NCI-H2171 (cell line): ENCODE data around the gene GTF2F2.
"Not testable (repeated sequence)": the region's sequence is repeated elsewhere in the genome, so short reads cannot be mapped to it uniquely, and the experiment has no call there.

Experiments
- DNase-seq: peaks from one replicate; lab custom pipeline; 2025; lab: John Stamatoyannopoulos, UW

The GTF2F2 gene

GRCh38 chr13:45256254-45256653 lies 135.9 kb downstream of the GTF2F2 start:
- DNase-seq = no peak

- no peak for DNase-seq
Measured at GRCh38 chr13:45257638-45258333, 137.5 kb downstream of the GTF2F2 start.

GRCh38 chr13:45258334-45258675 lies 138.0 kb downstream of the GTF2F2 start:
- no peak for DNase-seq

- no peak for DNase-seq
Measured at GRCh38 chr13:45267215-45267614, 146.9 kb downstream of the GTF2F2 start.

DNA sequence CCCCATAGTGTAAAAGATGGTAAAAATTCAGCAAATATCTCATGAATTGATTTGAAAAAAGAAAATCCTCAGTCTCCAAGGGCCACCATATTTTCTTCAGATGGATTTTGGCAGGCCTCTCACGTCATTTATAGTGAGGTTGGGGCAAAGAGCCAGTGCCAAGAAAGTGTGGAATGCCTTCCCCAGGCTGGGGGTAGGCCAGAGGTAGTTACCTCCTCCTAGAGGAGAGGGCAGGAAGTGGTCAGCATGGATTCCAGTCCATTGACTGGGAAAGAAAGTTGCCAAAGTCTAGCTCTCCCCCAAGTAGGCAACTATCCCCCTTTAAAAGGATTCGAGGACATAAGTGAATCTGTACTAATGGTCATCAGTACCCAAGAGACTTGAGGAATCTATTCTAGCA lies 148.9 kb downstream of the GTF2F2 start:
- DNase-seq = no peak

DNA sequence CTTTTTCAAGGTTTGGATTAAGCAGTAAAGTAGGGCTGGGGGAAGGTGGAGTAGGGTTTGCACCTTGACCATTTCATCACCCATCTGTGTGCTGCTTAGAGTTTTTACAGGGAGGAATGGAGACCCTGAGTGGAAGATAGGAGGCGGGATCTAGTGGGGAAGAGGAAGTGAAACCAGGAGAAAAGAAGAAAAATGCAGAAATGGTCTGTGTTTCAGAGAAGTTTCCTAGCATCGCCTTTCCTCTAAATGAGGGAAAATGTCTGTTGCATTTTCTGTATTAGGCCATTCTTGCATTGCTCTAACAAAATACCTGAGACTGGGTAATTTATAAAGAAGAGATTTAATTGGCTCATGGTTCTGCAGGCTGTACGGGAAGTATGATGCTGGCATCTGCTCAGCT lies 156.6 kb downstream of the GTF2F2 start:
- DNase-seq = no peak

- no peak for DNase-seq
Measured at GRCh38 chr13:45278096-45278645, 157.9 kb downstream of the GTF2F2 start.

DNA sequence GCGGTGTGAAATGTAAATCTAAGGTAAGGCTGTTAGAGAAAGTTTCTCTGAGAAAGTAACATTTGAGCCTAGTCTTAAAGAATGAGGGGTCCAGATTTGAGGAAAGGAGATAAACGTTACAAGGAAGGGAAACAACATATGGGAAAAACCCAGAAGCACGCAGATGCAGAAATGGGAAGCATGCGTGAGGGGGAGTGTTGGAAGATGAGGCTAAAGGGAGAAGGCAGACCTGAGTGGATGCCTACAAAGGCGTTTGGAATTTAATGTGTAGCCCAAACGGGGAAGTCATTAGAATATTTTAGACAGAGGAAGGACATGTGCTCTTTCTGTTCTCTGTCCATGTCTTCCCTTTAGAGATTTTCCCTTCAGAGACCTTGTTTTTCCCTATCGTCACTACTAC lies 159.7 kb downstream of the GTF2F2 start:
- DNase-seq = no peak

DNA sequence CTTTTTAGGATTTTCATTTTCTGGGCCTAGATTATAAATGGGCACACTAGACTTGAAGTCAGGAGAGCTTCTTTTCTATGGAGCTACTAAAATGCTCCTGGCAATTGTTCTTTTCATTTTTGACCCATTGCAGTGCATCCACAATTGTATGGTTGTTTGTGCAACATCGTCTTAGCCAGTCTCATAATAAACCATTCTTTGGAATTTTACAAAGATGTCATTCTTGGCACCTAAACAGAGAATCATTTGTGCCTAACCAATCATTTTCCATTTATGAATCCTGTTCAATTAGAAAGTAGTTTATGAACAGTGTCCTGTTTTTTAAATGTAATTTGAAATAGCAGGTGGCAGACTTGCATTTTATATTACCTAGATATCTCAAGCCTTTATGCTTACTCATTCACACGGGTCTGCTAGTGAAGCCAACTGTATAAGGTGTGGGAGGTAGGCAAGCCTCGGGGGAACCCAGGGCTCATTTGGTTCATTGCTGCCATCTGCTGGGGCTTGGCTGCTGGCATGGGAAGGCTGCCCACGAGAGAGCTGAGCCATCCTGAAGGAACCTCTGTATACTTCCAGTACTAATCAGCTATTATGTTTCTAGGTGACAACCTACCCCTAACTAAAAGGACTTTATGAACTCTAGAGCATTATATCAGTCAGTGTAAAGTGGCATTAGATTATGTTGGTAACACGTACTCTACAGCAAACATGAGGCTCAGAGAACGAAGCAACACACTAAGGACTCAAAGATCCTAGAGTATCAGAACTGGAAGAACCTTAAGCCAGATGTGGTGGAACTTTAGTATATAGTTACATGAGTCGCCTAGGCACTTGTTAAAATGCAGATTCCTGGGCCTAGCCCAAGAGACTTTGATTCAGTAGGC lies 160.7 kb downstream of the GTF2F2 start:
- peak; percentile 62 for DNase-seq

- no peak for DNase-seq
Measured at GRCh38 chr13:45282994-45283393, 162.7 kb downstream of the GTF2F2 start.

- DNase-seq = no peak
Measured at GRCh38 chr13:45289936-45290563, 169.7 kb downstream of the GTF2F2 start.

GRCh38 chr13:45292176-45292575 lies 171.9 kb downstream of the GTF2F2 start:
- DNase-seq = peak; percentile 18

GRCh38 chr13:45295536-45295935 lies 175.2 kb downstream of the GTF2F2 start:
- no peak for DNase-seq

- DNase-seq = no peak
Measured at GRCh38 chr13:45296259-45296658, 175.9 kb downstream of the GTF2F2 start.

- no peak for DNase-seq
Measured at GRCh38 chr13:45297456-45298205, 177.3 kb downstream of the GTF2F2 start.

GRCh38 chr13:45298206-45298505 lies 177.8 kb downstream of the GTF2F2 start:
- no peak for DNase-seq

DNA sequence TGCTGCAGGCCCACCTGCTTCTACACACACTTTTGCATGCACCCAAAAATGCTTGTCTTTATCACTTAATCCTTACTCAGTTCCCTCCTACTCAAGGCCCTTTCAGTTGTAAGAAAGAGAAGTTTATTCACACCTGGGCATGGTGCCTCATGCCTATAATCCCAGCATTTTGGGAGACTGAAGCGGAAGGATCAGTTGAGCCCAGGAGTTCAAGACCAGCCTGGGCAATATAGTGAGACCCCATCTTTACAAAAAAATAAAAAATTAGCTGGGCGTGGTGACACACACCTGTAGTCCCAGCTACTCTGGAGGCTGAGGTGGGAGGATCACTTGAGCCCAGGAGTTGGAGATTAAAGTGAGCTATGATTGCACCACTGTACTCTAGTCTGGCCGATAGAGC lies 178.2 kb downstream of the GTF2F2 start:
- DNase-seq = not testable (repeated sequence)

- no peak for DNase-seq
Measured at GRCh38 chr13:45299194-45299593, 178.9 kb downstream of the GTF2F2 start.

DNA sequence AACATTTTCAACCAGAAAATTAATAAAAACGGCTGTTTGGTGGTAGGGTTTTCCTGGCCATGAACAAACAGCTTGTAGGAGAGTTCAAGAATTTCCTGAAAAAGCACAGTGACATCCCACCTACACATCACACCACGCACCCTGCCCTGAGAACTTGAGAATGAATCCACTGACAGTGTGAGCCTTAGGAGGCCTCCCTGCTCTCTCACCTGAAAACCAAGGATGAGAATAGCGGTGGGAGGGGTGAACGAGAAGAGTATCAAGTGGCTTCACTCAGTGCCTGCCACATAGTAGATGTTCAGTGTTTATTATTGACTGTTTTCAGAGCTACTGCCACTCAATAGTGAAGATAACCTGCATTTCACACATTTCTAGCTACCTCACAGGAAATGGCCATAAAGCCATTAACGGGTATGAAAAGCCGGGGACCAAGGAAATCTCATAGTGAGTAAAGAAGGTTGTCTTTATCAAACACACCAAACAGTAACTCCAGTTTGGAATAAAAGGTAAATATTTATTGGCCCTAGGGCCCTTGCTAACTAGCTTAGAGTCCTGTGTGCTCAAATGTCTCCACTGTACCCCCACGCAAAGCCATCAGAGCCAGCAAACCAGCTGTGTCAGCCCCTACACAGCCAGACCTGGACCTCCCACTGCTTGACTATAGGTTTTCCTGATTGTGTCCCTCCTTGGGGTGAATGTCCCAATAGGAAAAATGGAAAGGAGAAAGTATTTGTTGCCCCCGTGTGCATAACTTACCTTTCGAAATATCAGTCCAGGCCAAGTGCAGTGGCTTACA lies 180.1 kb downstream of the GTF2F2 start:
- no peak for DNase-seq

- DNase-seq = no peak
Measured at GRCh38 chr13:45301263-45301662, 181.0 kb downstream of the GTF2F2 start.

DNA sequence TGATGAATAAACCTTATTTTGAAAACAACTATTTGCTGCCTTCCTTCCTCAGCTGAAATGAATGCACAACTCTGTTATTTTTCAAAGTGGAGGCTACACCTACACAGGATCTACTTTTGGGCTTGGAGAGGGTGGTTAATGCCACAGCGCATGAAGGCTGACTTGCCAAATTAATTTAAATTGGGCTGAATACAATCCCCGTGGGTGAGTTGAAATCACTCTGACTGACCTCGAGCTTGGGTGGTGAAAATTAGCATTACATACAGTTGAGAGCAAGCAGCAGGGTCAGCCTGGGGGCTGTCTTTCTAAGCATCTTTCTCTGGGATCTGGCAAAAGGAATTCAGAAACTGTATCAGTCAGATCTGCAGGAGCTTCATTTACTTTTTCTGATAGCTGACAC lies 182.2 kb downstream of the GTF2F2 start:
- no peak for DNase-seq
